D721Med (cell line): ENCODE measurements around the gene EIF4E3.

Source experiments
- DNase-seq: peaks from one replicate; pipeline ENCODE4 v3.0.0; 2011; ENCODE audit warnings: low spot score; ENCODE audit not compliant: insufficient read length
- FAIRE-seq: peaks from 2 replicates; lab custom pipeline; 2011; peaks lifted over from hg19 to GRCh38; lab: Jason Lieb, UNC
- TF ChIP-seq, protein P1 (sequence below): IDR thresholded peaks from 2 replicates; pipeline ENCODE4 v1.5.1; 2012; ENCODE audit warnings: mild to moderate bottlenecking, control low read depth; ENCODE audit not compliant: insufficient read depth; ENCODE audit errors: missing control alignments

EIF4E3 gene

DNA sequence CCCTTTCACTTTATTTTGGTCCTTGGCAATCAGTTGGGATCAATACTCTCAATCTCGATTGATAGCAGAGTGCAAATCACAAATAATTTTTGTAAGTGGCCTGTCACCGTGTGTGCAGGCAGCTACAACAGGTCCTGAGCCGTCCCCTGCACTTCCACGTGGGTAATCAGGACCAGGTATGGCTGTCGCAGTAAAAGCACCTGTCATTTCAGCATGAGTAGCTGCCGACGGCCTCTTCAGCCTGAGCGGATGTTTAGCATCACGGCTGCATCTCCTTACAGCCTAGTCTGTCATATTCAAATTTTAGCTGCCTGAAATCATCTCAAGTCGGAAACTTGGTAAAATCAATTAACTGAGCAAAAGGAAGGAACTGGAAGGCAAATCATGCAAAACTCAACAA is 88.7 kb downstream of the EIF4E3 start:
- DNase-seq = no peak
- FAIRE-seq = no peak
- TF ChIP-seq, protein P1, sequence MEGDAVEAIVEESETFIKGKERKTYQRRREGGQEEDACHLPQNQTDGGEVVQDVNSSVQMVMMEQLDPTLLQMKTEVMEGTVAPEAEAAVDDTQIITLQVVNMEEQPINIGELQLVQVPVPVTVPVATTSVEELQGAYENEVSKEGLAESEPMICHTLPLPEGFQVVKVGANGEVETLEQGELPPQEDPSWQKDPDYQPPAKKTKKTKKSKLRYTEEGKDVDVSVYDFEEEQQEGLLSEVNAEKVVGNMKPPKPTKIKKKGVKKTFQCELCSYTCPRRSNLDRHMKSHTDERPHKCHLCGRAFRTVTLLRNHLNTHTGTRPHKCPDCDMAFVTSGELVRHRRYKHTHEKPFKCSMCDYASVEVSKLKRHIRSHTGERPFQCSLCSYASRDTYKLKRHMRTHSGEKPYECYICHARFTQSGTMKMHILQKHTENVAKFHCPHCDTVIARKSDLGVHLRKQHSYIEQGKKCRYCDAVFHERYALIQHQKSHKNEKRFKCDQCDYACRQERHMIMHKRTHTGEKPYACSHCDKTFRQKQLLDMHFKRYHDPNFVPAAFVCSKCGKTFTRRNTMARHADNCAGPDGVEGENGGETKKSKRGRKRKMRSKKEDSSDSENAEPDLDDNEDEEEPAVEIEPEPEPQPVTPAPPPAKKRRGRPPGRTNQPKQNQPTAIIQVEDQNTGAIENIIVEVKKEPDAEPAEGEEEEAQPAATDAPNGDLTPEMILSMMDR = no peak

DNA sequence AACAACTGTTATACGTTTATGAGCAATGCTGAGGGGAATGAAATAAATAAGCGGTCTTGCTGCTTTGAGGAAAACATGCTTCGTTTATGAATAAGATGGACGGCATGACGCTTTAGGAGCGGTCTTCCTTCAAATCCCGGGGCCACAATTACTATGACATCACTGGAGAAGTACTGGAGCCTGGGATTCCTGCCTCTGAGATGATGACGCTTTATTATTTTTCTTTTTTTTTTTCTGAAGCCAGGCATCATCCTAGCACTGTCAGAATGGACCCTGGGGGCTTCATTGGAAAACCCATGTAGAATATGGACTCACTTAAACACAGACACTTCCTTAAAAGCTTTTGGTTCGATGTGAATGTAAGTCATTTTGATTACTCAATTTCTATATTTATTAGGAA is 89.2 kb downstream of the EIF4E3 start:
- TF ChIP-seq, protein P1 = no peak
- no peak for DNase-seq
- FAIRE-seq = no peak

DNA sequence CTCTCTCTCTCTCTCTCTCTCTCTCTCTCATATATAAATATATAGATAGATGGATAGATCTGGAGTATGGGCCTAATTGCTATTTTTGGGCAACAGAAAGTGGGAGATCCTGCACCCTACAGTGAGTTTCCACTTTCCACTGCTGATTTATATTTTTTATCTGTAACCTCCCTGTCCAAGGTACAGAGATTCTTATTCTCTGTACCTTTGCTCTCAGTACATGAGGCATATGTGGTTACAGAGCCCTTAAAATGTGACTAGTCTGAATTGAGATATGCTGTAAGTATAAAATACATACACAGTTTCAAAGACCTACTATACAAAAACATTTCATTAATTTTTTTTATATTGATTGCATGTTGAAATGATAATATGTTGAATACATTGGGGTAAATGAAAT is 90.5 kb downstream of the EIF4E3 start:
- FAIRE-seq (no peak), DNase-seq (no peak)
- TF ChIP-seq, protein P1 = no peak

DNA sequence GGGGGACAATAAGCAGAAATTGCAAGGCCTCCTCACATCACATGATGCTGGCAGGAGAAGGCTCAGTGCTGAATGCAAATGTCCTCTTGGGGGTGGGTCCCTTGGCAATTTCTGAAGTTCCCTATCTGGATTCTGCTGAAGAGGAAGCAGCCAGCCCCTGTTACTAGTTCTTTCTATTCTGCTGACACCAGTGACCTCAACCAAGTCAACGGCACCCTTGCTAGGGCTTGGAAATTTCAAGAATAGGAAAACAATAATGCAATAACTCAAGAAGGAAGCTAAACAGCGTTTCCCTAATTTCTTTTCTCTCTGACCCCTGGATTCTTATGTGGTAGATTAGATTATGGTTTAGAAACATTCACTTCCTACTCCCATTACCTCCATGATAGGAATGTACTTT is 95.5 kb downstream of the EIF4E3 start:
- DNase-seq (no peak), FAIRE-seq (no peak)
- TF ChIP-seq, protein P1 = no peak

DNA sequence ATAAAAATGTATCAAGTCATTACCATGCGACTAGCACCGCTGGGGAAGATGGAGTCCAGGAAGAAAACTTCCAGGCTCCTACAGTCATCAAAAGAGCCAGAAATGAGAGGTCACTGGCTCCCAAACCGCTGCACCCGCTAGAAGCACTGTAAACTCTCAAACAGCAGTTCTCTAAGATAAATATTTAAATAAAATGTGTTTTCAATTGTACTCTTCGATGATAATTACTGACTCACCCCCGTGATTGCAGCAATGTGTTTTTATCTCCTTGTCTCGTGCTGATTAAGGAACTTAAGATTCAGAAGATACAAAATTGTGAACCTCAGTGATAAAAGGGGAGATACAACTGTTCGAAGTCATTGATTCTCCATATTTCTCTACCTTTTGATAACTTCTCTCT is 95.9 kb downstream of the EIF4E3 start:
- DNase-seq (no peak), FAIRE-seq (no peak)
- TF ChIP-seq, protein P1 = no peak

DNA sequence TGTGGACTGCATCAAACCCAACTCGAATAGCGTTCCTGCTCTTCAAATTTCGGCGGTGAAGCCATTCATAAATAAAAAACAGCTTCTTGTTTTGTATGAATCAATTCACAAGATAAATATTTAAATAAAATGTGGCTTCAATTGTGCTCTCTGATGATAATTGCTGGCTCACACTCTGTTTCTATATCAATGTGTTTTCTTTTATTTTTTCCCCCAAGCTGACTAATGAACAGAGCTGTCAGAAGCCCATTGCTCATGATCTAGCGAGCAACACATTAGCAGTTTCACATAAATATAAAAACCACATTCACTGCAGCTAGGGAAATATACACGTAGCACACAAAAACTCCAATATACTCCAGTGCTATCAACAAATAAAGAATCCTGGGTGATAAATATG is 96.7 kb downstream of the EIF4E3 start:
- DNase-seq (no peak), FAIRE-seq (no peak)
- TF ChIP-seq, protein P1 = no peak

DNA sequence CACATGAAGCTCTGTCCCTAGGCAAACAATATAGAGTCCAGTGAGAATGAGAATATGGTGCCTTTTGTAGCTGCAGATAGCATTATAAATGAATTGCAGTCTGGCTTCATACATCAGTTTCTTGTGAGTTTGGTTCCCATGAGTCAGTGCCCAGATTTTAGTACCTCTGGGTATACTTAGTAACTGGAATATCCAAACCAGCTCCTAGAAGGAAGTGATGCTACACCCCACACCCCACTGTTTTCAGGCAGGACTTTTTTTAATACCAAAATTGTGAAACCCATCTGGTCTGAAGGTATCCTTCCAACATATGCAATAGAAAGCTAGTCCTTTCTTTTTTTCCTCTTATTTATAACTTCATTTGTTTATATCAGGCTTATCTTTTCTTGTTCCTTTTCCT is 99.5 kb downstream of the EIF4E3 start:
- TF ChIP-seq, protein P1 = no peak
- DNase-seq (no peak), FAIRE-seq (no peak)
